Lung (tissue), 12 donors: ENCODE measurements around the gene GLOD5. TPM values are rescaled to one million over a fixed set of nuclear protein-coding genes. Genes with fewer than 3 reads are reported as not detected.

Experiments
- ATAC-seq: fragments of 200-7000 bp; cut with Tn5 transposase; one replicate; pipeline ENCODE4 v1.9.1; 2020; ENCODE audit warnings: moderate number of reproducible peaks; ENCODE audit not compliant: insufficient read depth, low FRiP score
- DNase-seq, 3 donors: peaks; one replicate each; pipeline ENCODE4 v3.0.0-alpha.2; 2013 to 2017
- H3K27ac ChIP-seq, 2 donors: one replicate each; pipeline ENCODE4 v1.5.1; 2013; ENCODE audit warnings: mild to moderate bottlenecking in 2 of 2, moderate library complexity in 2 of 2, control low read depth in 1 of 2, inconsistent platforms in 1 of 2, low read depth in 1 of 2, low read length in 1 of 2
- H3K27me3 ChIP-seq, 3 donors: one replicate each; pipeline ENCODE4 v1.5.1; 2013; ENCODE audit warnings: low read length in 2 of 3; ENCODE audit not compliant: control insufficient read depth in 3 of 3, insufficient read depth in 3 of 3
- H3K36me3 ChIP-seq, 4 donors: one replicate each; pipeline ENCODE4 v1.5.1; 2013; ENCODE audit warnings: low read length in 4 of 4, mild to moderate bottlenecking in 1 of 4, moderate library complexity in 1 of 4; ENCODE audit not compliant: control insufficient read depth in 4 of 4, insufficient read depth in 4 of 4
- H3K4me1 ChIP-seq, 5 donors: one replicate each; pipeline ENCODE4 v1.5.1; 2013; ENCODE audit warnings: low read length in 5 of 5, mild to moderate bottlenecking in 2 of 5, moderate library complexity in 1 of 5; ENCODE audit not compliant: control insufficient read depth in 5 of 5, insufficient read depth in 5 of 5
- H3K4me3 ChIP-seq: one replicate; pipeline ENCODE4 v1.5.1; 2013; ENCODE audit warnings: mild to moderate bottlenecking, control low read depth, moderate library complexity
- H3K9ac ChIP-seq, 2 donors: one replicate each; pipeline ENCODE4 v1.5.1; 2013; ENCODE audit warnings: low read length in 2 of 2, control low read depth in 1 of 2; ENCODE audit not compliant: insufficient read depth in 1 of 2
- H3K9me3 ChIP-seq, 4 donors: one replicate each; pipeline ENCODE4 v1.5.1; 2013; ENCODE audit warnings: low read length in 3 of 4, mild to moderate bottlenecking in 1 of 4, moderate library complexity in 1 of 4; ENCODE audit not compliant: control insufficient read depth in 4 of 4, insufficient read depth in 3 of 4
- CTCF ChIP-seq: IDR thresholded peaks from 2 replicates; pipeline ENCODE4 v1.5.1; 2012; ENCODE audit warnings: mild to moderate bottlenecking; ENCODE audit errors: control extremely low read depth, extremely low read depth
- WGBS, 2 donors: extraction: QIAGEN DNeasy Blood & Tissue Kit; methylation state at CpG; one replicate each; pipeline ENCODE4 v1.1.7; 2013; 5-methylcytosine and 5-hydroxymethylcytosine counted together
- polyA plus RNA-seq, 2 donors: library from polyadenylated mRNA; stranded (reverse); fragments of 200-250 nt; gene quantifications; one replicate each; pipeline ENCODE4 v1.2.1, GENCODE V29; 2013
- total RNA-seq, 2 donors: library from RNA; depleted of rRNA in 1 of 2; stranded (reverse); fragments of >200 nt in 1 of 2; gene quantifications; one replicate each; pipeline ENCODE4 v1.2.1, GENCODE V29; 2014 to 2021
- donor health status: control.
- donor health status: control.
- donor health status: Bipolar disorder and iron deficiency.
- donor health status: healthy.
- donor health status: DM: yes; HTN: yes; CAD: no.

GLOD5 gene
- total and polyA plus RNA-seq, 4 donors, result 1.6 to 5.1 (median 1.8) TPM

- Histone ChIP-seq H3K4me1 (no peaks in the 10 kb centered on the region), H3K27me3 (no peaks in the 10 kb centered on the region), H3K4me3 (no peak overlapping the region), H3K9ac (no peak overlapping the region), H3K9me3 (peaks cover 0 to 9% (median 0%) of the 10 kb centered on the region in 4 donors), H3K27ac (no peak overlapping the region), H3K36me3 (peaks cover 0 to 11% (median 0%) of the 10 kb centered on the region in 4 donors)
- TF ChIP-seq CTCF, result no peak
- DNase-seq (no peak), ATAC-seq (no peak)
- 81 to 96% methylated on average over 4 of the region's 4 CpGs for WGBS, 2 donors
Measured at GRCh38 chrX:48806081-48806480, 44.5 kb downstream of the GLOD5 start.

GRCh38 chrX:48813644-48814043 lies 52.1 kb downstream of the GLOD5 start:
- Histone ChIP-seq H3K27me3 (peaks cover 0 to 6% (median 0%) of the 10 kb centered on the region in 3 donors), H3K27ac (no peak overlapping the region), H3K4me3 (no peak overlapping the region), H3K4me1 (no peaks in the 10 kb centered on the region), H3K9me3 (no peaks in the 10 kb centered on the region), H3K9ac (no peak overlapping the region), H3K36me3 (peaks cover 3 to 23% (median 9%) of the 10 kb centered on the region in 4 donors)
- TF ChIP-seq CTCF, result no peak
- 81 to 87% methylated on average over 8 of the region's 8 CpGs for WGBS, 2 donors
- peak; percentile 28 for ATAC-seq
- no peak for DNase-seq

DNA sequence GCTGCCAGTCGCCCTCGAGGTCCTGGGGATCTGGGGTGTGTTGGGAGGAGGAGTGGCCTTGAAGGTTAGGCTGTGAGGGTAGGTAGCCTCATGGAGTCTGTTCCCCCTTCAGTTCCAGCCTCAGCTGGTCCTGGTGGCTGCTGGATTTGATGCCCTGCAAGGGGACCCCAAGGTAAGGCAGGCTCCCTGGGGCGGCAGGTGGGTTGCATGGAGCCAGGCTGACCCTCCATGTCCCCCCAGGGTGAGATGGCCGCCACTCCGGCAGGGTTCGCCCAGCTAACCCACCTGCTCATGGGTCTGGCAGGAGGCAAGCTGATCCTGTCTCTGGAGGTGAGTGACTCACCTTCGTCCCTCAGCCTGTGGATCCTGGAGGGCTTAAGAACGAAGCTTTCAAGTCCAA lies 53.2 kb downstream of the GLOD5 start:
- Histone ChIP-seq H3K9ac (no peak overlapping the region), H3K36me3 (peaks cover 3 to 23% (median 10%) of the 10 kb centered on the region in 4 donors), H3K9me3 (no peaks in the 10 kb centered on the region), H3K27ac (no peak overlapping the region), H3K4me3 (no peak overlapping the region), H3K27me3 (peaks cover 0 to 6% (median 0%) of the 10 kb centered on the region in 3 donors), H3K4me1 (no peaks in the 10 kb centered on the region)
- 87 to 100% methylated on average over 3 to 8 of the region's 8 CpGs for WGBS, 2 donors
- ATAC-seq, result no peak
- TF ChIP-seq CTCF, result no peak
- DNase-seq, result no peak

GRCh38 chrX:48815266-48815665 lies 53.7 kb downstream of the GLOD5 start:
- Histone ChIP-seq H3K4me3 (no peak overlapping the region), H3K9me3 (no peaks in the 10 kb centered on the region), H3K9ac (no peak overlapping the region), H3K4me1 (no peaks in the 10 kb centered on the region), H3K27me3 (peaks cover 0 to 6% (median 0%) of the 10 kb centered on the region in 3 donors), H3K36me3 (peaks cover 3 to 23% (median 10%) of the 10 kb centered on the region in 4 donors), H3K27ac (no peak overlapping the region)
- ATAC-seq, result no peak
- TF ChIP-seq CTCF, result no peak
- WGBS, 2 donors, result 85 to 88% methylated on average over 8 of the region's 8 CpGs
- no peak for DNase-seq
